NCI-H1436 (cell line): ENCODE measurements around the gene GPR107.

Experiments used
- DNase-seq: peaks from one replicate; lab custom pipeline; 2025; lab: John Stamatoyannopoulos, UW

GPR107 gene

GRCh38 chr9:130110166-130110565, 56.5 kb downstream of the GPR107 start:
- peak; percentile 3 for DNase-seq

- no peak for DNase-seq
Measured at GRCh38 chr9:130110596-130111021, 56.9 kb downstream of the GPR107 start.

- DNase-seq = peak; percentile 40
Measured at GRCh38 chr9:130111786-130112537, 58.3 kb downstream of the GPR107 start.

- DNase-seq = no peak
Measured at GRCh38 chr9:130112538-130113151, 58.9 kb downstream of the GPR107 start.

- no peak for DNase-seq
Measured at GRCh38 chr9:130114741-130115140, 61.0 kb downstream of the GPR107 start.

GRCh38 chr9:130116346-130116745, 62.6 kb downstream of the GPR107 start:
- no peak for DNase-seq

GRCh38 chr9:130117376-130117775, 63.7 kb downstream of the GPR107 start:
- no peak for DNase-seq

- DNase-seq = no peak
Measured at GRCh38 chr9:130117816-130118632, 64.3 kb downstream of the GPR107 start.

GRCh38 chr9:130118841-130119518, 65.3 kb downstream of the GPR107 start:
- DNase-seq = peak; percentile 85

GRCh38 chr9:130119519-130120298, 66.0 kb downstream of the GPR107 start:
- no peak for DNase-seq

GRCh38 chr9:130120299-130120587, 66.5 kb downstream of the GPR107 start:
- no peak for DNase-seq

GRCh38 chr9:130120832-130121231, 67.1 kb downstream of the GPR107 start:
- DNase-seq = no peak

- DNase-seq = no peak
Measured at GRCh38 chr9:130122456-130122855, 68.8 kb downstream of the GPR107 start.

GRCh38 chr9:130124085-130124860, 70.6 kb downstream of the GPR107 start:
- DNase-seq = no peak

- no peak for DNase-seq
Measured at GRCh38 chr9:130126721-130127433, 73.2 kb downstream of the GPR107 start.

- no peak for DNase-seq
Measured at GRCh38 chr9:130128251-130128650, 74.5 kb downstream of the GPR107 start.

GRCh38 chr9:130128733-130129431, 75.2 kb downstream of the GPR107 start:
- DNase-seq = peak; percentile 40

GRCh38 chr9:130129432-130130061, 75.8 kb downstream of the GPR107 start:
- DNase-seq = no peak

- no peak for DNase-seq
Measured at GRCh38 chr9:130132746-130133145, 79.0 kb downstream of the GPR107 start.
